GM12878 (cell line): ENCODE results near the gene WDFY3. TPM values are rescaled to one million over a fixed set of nuclear protein-coding genes. Genes with fewer than 3 reads are reported as not detected.

Experiments used
- HDAC2 ChIP-seq: fragments of 200-600 bp; sonication (generic); IDR thresholded peaks from 2 replicates; pipeline ENCODE4 v1.6.1; 2017
- IKZF1 ChIP-seq: fragments of 450-650 bp; conservative IDR thresholded peaks from 2 replicates; pipeline ENCODE4 v1.6.1; 2017; ENCODE audit warnings: antibody characterized with exemption, mild to moderate bottlenecking
- MYB ChIP-seq: fragments of 150-350 bp; IDR thresholded peaks from 2 replicates; pipeline ENCODE4 v1.6.1; 2014; ENCODE audit warnings: mild to moderate bottlenecking, low read depth, low read length, borderline replicate concordance
- RUNX3 ChIP-seq: IDR thresholded peaks from 2 replicates; pipeline ENCODE4 v1.6.1; 2012; ENCODE audit warnings: low read length, inconsistent platforms
- TAF1 ChIP-seq: IDR thresholded peaks from 2 replicates; pipeline ENCODE4 v1.6.1; 2011; ENCODE audit warnings: mild to moderate bottlenecking, low read depth, low read length, borderline replicate concordance
- polyA plus RNA-seq, 11 experiments: library from polyadenylated mRNA; depleted of rRNA in 4 of 11; unstranded in 6 of 11; stranded (reverse) in 5 of 11; fragments of >200 nt; fragmentation: Nextera tagmentation in 4 of 11; fragmentation: Illumina TruSeq in 1 of 11; extraction: Ambion mirVana in 4 of 11; extraction: Trizol in 1 of 11; gene quantifications; 1 replicate in 1 of 11; 2 replicates in 10 of 11; pipeline versions ENCODE4 v1.2.1 to v1.2.3, GENCODE V29; 2011 to 2016; ENCODE audit warnings: inconsistent platforms in 2 of 11, missing spikeins in 2 of 11, low read depth in 1 of 11
- total RNA-seq, 4 experiments: library from RNA; depleted of rRNA in 3 of 4; stranded (reverse); fragments of >200 nt in 3 of 4; fragmentation: Illumina TruSeq in 1 of 4; extraction: Trizol in 1 of 4; gene quantifications; 2 replicates each; pipeline versions ENCODE4 v1.2.1 to v1.2.3, GENCODE V29; 2013 to 2021
- TF ChIP-seq, protein P1 (sequence below): fragments of 450-650 bp; IDR thresholded peaks from 2 replicates; pipeline ENCODE4 v1.6.1; 2016; ENCODE audit warnings: mild to moderate bottlenecking
- TF ChIP-seq, protein P2 (sequence below), 3 experiments: IDR thresholded peaks in 2 of 3; conservative IDR thresholded peaks in 1 of 3; 2 replicates each; pipeline ENCODE4 v1.5.1; 2011; ENCODE audit warnings: low read depth in 3 of 3, low read length in 3 of 3, mild to moderate bottlenecking in 3 of 3, control low read depth in 2 of 3, moderate library complexity in 2 of 3, inconsistent platforms in 1 of 3, mixed read lengths in 1 of 3; ENCODE audit not compliant: control insufficient read depth in 2 of 3, insufficient read depth in 1 of 3; ENCODE audit errors: extremely low read depth in 1 of 3
- TF ChIP-seq, protein P3 (sequence below): fragments of 450-650 bp; IDR thresholded peaks from 2 replicates; pipeline ENCODE4 v1.6.1; 2017; ENCODE audit warnings: borderline replicate concordance

WDFY3 gene
- total and polyA plus RNA-seq, 10 of the 15 experiments (the other 5 are each of a cell fraction or from before 2014, with no cell fraction given) = 0.01 to 0.23 (median 0.12) TPM; not detected in 2

DNA sequence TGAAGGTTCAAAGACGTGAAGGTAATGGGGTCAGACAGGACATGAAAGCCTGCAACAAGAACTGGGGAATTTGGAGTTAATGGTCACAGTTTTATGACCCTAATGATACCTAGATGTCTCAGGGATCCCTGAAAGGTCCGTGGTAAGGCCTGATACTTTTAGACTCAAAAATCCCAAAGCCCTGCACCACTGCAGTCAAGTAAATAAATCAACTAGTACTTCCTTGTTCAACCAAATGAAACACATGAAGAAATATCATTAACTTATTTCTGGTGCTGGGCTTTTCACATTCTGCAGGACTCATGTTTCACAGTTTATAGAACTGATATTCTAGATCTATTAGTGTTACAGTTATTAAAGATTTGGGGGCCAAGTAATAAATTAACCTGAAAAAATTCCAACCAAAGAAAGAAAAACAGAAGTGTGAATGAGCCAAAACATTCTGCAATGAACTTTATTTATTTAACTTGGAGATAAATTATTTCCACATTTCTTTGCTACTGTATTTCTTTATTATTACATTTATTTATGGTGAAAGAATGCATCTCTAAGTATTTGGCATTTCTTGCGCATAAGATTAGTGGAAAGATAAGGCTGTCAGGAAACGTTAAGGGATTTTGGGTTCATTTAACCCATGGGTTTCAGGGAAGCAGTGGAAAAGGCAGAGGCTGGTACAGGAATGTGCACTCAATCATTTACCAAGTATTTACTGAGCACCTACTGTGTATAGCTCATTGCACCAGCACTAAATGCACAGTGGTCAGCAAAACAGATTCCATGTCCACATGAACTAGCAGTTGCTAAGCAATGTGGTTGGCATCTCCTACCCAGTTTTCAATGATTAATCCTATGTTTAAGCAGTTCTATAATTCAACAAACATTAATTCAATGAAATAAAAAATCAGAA, 8.7 kb downstream of the WDFY3 start (continued):
- TF ChIP-seq, protein P1, sequence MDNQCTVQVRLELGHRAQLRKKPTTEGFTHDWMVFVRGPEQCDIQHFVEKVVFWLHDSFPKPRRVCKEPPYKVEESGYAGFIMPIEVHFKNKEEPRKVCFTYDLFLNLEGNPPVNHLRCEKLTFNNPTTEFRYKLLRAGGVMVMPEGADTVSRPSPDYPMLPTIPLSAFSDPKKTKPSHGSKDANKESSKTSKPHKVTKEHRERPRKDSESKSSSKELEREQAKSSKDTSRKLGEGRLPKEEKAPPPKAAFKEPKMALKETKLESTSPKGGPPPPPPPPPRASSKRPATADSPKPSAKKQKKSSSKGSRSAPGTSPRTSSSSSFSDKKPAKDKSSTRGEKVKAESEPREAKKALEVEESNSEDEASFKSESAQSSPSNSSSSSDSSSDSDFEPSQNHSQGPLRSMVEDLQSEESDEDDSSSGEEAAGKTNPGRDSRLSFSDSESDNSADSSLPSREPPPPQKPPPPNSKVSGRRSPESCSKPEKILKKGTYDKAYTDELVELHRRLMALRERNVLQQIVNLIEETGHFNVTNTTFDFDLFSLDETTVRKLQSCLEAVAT = no peak
- TF ChIP-seq MYB (no peak), HDAC2 (no peak), IKZF1 (no peak), TAF1 (no peak), RUNX3 (no peak)
- TF ChIP-seq, protein P2, sequence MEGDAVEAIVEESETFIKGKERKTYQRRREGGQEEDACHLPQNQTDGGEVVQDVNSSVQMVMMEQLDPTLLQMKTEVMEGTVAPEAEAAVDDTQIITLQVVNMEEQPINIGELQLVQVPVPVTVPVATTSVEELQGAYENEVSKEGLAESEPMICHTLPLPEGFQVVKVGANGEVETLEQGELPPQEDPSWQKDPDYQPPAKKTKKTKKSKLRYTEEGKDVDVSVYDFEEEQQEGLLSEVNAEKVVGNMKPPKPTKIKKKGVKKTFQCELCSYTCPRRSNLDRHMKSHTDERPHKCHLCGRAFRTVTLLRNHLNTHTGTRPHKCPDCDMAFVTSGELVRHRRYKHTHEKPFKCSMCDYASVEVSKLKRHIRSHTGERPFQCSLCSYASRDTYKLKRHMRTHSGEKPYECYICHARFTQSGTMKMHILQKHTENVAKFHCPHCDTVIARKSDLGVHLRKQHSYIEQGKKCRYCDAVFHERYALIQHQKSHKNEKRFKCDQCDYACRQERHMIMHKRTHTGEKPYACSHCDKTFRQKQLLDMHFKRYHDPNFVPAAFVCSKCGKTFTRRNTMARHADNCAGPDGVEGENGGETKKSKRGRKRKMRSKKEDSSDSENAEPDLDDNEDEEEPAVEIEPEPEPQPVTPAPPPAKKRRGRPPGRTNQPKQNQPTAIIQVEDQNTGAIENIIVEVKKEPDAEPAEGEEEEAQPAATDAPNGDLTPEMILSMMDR (IDR thresholded peaks at IDR 0.05 in 2 of 3, conservative IDR thresholded peaks at IDR 0.05 in 1 of 3; ENCODE audit: control insufficient read depth in 2 of 3, extremely low read depth in 1 of 3, insufficient read depth in 1 of 3, low read depth in 3 of 3, low read length in 3 of 3) = no peak
- TF ChIP-seq, protein P3, sequence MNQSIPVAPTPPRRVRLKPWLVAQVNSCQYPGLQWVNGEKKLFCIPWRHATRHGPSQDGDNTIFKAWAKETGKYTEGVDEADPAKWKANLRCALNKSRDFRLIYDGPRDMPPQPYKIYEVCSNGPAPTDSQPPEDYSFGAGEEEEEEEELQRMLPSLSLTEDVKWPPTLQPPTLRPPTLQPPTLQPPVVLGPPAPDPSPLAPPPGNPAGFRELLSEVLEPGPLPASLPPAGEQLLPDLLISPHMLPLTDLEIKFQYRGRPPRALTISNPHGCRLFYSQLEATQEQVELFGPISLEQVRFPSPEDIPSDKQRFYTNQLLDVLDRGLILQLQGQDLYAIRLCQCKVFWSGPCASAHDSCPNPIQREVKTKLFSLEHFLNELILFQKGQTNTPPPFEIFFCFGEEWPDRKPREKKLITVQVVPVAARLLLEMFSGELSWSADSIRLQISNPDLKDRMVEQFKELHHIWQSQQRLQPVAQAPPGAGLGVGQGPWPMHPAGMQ = no peak
